ENCODE results near the gene UBE2D2. TPM values are rescaled to one million over a fixed set of nuclear protein-coding genes. Genes with fewer than 3 reads are reported as not detected.

The UBE2D2 gene
- polyA plus RNA-seq, 3 donors: 41.2 to 167 (median 133) TPM

GRCh38 chr5:139675825-139676224 lies 114.7 kb downstream of the UBE2D2 start:
- Mint-ChIP-seq H3K4me1 (peaks cover 10% of the 10 kb centered on the region), H3K4me3 (no peak overlapping the region), H3K27ac (no peak overlapping the region), H3K9me3 (no peaks in the 10 kb centered on the region), H3K27me3 (ENCODE audit: low read depth in 3 of 3) (peaks cover 1 to 16% (median 8%) of the 10 kb centered on the region in 3 donors), H3K36me3 (peaks cover 23 to 28% of the 10 kb centered on the region in 2 donors)
- no peak for DNase-seq
- Histone ChIP-seq H3K27me3 (ENCODE audit: control insufficient read depth in 2 of 2, insufficient read depth in 2 of 2, low read length in 2 of 2) (peaks cover 0 to 6% of the 10 kb centered on the region in 2 donors), H3K9me3 (replicated peaks in 1 of 2; ENCODE audit: control insufficient read depth in 1 of 2, insufficient read depth in 1 of 2, low read length in 2 of 2) (no peaks in the 10 kb centered on the region), H3K4me1 (ENCODE audit: control insufficient read depth in 1 of 2, insufficient read depth in 2 of 2, low read length in 2 of 2) (peaks cover 11% of the 10 kb centered on the region in 2 donors), H3K4me2 (replicated peaks; ENCODE audit: extremely low read depth, low read length, poor library complexity, severe bottlenecking) (no peak overlapping the region), H3K36me3 (replicated peaks in 1 of 2; ENCODE audit: control insufficient read depth in 1 of 2, insufficient read depth in 2 of 2, low read length in 2 of 2) (peaks cover 8 to 13% of the 10 kb centered on the region in 2 donors), H3K79me2 (ENCODE audit: insufficient read depth, low read length) (peaks cover 6% of the 10 kb centered on the region), H3K4me3 (replicated peaks in 1 of 3; ENCODE audit: low read depth in 2 of 3, low read length in 3 of 3) (no peak overlapping the region), H4K20me1 (ENCODE audit: insufficient read depth, low read length) (peaks cover 80% of the 10 kb centered on the region), H3K27ac (ENCODE audit: low read depth in 1 of 2, low read length in 2 of 2) (no peak overlapping the region), H3K9ac (ENCODE audit: insufficient read depth, low read length, poor library complexity, severe bottlenecking) (no peak overlapping the region), H2AFZ (ENCODE audit: insufficient read depth, low read depth, low read length, poor library complexity, severe bottlenecking) (no peak overlapping the region)
- TF ChIP-seq CTCF (IDR thresholded peaks at IDR 0.05): no peak
- intact Hi-C loops (cut with micrococcal nuclease): no loop called here
- WGBS (ENCODE audit: insufficient coverage): 84% methylated on average over 4 of the region's 4 CpGs

DNA sequence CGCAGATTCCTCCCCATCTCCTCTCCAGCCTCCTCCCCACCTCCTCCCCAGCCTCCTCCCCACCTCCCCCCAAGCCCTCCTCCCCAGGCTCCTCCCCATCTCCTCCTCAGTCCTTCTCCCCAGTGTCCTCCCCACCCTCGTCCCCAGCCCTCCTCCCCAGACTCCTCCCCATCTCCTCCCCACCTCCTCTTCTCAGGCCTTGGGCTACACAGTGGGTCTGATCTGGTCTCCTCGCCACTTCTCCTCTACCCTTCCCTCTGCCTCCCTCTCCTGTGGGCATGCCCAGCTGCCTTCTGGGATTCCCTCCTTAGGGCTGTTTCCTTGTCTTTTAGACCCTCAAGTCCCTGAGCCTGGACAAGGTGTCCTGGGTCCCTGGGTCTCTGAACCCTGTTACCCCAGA lies 115.3 kb downstream of the UBE2D2 start:
- no peaks in the 10 kb centered on the region for H3K9me3 ChIP-seq (replicated peaks in 1 of 2; ENCODE audit: control insufficient read depth in 1 of 2, insufficient read depth in 1 of 2, low read length in 2 of 2)
- no peak overlapping the region for H3K9ac ChIP-seq (ENCODE audit: insufficient read depth, low read length, poor library complexity, severe bottlenecking)
- H2AFZ ChIP-seq (ENCODE audit: insufficient read depth, low read depth, low read length, poor library complexity, severe bottlenecking): no peak overlapping the region
- Mint-ChIP-seq H3K27ac (peak overlapping the region in 1 of 7 donors; percentile 75), H3K4me3 (no peak overlapping the region), H3K27me3 (ENCODE audit: low read depth in 3 of 3) (peaks cover 1 to 10% (median 8%) of the 10 kb centered on the region in 3 donors), H3K4me1 (peaks cover 5% of the 10 kb centered on the region), H3K9me3 (no peaks in the 10 kb centered on the region), H3K36me3 (peaks cover 27 to 34% of the 10 kb centered on the region in 2 donors)
- peaks cover 13 to 19% of the 10 kb centered on the region in 2 donors for H3K36me3 ChIP-seq (replicated peaks in 1 of 2; ENCODE audit: control insufficient read depth in 1 of 2, insufficient read depth in 2 of 2, low read length in 2 of 2)
- intact Hi-C loops (cut with micrococcal nuclease): no loop called here
- peaks cover 0 to 3% of the 10 kb centered on the region in 2 donors for H3K27me3 ChIP-seq (ENCODE audit: control insufficient read depth in 2 of 2, insufficient read depth in 2 of 2, low read length in 2 of 2)
- peaks cover 5% of the 10 kb centered on the region in 2 donors for H3K4me1 ChIP-seq (ENCODE audit: control insufficient read depth in 1 of 2, insufficient read depth in 2 of 2, low read length in 2 of 2)
- peaks cover 77% of the 10 kb centered on the region for H4K20me1 ChIP-seq (ENCODE audit: insufficient read depth, low read length)
- H3K4me3 ChIP-seq (replicated peaks in 1 of 3; ENCODE audit: low read depth in 2 of 3, low read length in 3 of 3): no peak overlapping the region
- no peak for TF ChIP-seq CTCF (IDR thresholded peaks at IDR 0.05)
- DNase-seq: no peak
- H3K4me2 ChIP-seq (replicated peaks; ENCODE audit: extremely low read depth, low read length, poor library complexity, severe bottlenecking): no peak overlapping the region
- peaks cover 6% of the 10 kb centered on the region for H3K79me2 ChIP-seq (ENCODE audit: insufficient read depth, low read length)
- H3K27ac ChIP-seq (ENCODE audit: low read depth in 1 of 2, low read length in 2 of 2): no peak overlapping the region
- WGBS (ENCODE audit: insufficient coverage): 71% methylated on average over 2 of the region's 3 CpGs

Measured in CD14-positive monocyte (primary cell).